ENCODE results near the gene NOS1. TPM values are rescaled to one million over a fixed set of nuclear protein-coding genes. Genes with fewer than 3 reads are reported as not detected.

Gene NOS1
- total and polyA plus RNA-seq, 2 of the 8 experiments (the other 6 are each of a cell fraction or from before 2014, with no cell fraction given): 1.5 to 2.0 TPM

DNA sequence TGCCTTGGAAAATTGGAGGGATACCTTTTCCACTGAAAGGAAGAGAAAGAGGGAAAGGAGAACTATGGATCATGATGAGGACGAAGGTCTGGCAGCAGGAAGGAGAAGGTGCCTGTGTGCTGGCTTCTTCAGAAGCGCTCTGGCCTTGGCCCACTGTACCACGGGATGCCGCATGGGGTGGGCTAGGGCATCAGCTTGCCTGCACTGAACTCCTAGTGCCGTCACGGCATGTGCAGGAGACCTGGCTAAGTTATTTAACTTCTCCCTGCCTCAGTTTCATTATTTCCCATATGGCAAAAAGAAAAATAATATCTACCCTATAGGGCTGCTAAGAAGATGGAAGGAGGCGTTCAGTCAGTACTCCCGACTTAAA lies 199.3 kb downstream of the NOS1 start:
- Histone ChIP-seq H3K79me1 (ENCODE audit: low read depth, low read length) (no peaks in the 10 kb centered on the region), H4K20me1 (replicated peaks in 1 of 2; ENCODE audit: control insufficient read depth in 1 of 2, insufficient read depth in 2 of 2, low read length in 2 of 2) (peaks cover 2 to 14% of the 10 kb centered on the region in 2 experiments), H3K23me2 (ENCODE audit: low read depth, low read length) (no peaks in the 10 kb centered on the region), H3K14ac (ENCODE audit: insufficient read length) (no peak overlapping the region), H3K56ac (replicated peaks; ENCODE audit: insufficient read length, low read depth, low read length) (no peak overlapping the region), H3K36me3 (ENCODE audit: control insufficient read depth in 2 of 4, insufficient read depth in 4 of 4, low read length in 3 of 4) (peaks cover 50 to 84% (median 68%) of the 10 kb centered on the region in 4 experiments), H3K9me3 (ENCODE audit: insufficient read depth in 2 of 2, low read depth in 1 of 2, low read length in 1 of 2) (no peaks in the 10 kb centered on the region), H2BK20ac (ENCODE audit: low read length) (no peak overlapping the region), H4K91ac (replicated peaks; ENCODE audit: insufficient read length, low read length) (no peak overlapping the region), H2BK12ac (ENCODE audit: low read depth, low read length) (no peak overlapping the region), H2AK5ac (ENCODE audit: low read depth, low read length) (no peak overlapping the region), H3K27ac (ENCODE audit: low read depth, low read length) (no peak overlapping the region), H4K5ac (ENCODE audit: insufficient read length, low read depth, low read length) (no peak overlapping the region), H2BK5ac (ENCODE audit: low read depth, low read length) (no peak overlapping the region), H2AFZ (ENCODE audit: low read length) (no peak overlapping the region), H3K23ac (ENCODE audit: insufficient read length) (no peak overlapping the region), H3K4me1 (replicated peaks in 1 of 4; ENCODE audit: control insufficient read depth in 3 of 4, insufficient read depth in 4 of 4, low read length in 3 of 4) (no peaks in the 10 kb centered on the region), H2BK15ac (ENCODE audit: low read length) (no peak overlapping the region), H3K9ac (replicated peaks in 1 of 4; ENCODE audit: extremely low read depth in 1 of 4, low read depth in 3 of 4, low read length in 3 of 4) (no peak overlapping the region), H3K18ac (ENCODE audit: extremely low read depth, low read length) (no peak overlapping the region), H3K4me2 (ENCODE audit: insufficient read depth in 1 of 2, low read depth in 2 of 2, low read length in 2 of 2) (no peak overlapping the region), H3K4me3 (ENCODE audit: extremely low read depth in 1 of 4, insufficient read depth in 2 of 4, low read depth in 3 of 4, low read length in 4 of 4) (no peak overlapping the region), H3K79me2 (ENCODE audit: control insufficient read depth in 1 of 2, insufficient read depth in 2 of 2, low read length in 2 of 2) (no peaks in the 10 kb centered on the region), H4K8ac (ENCODE audit: extremely low read depth, insufficient read depth, low read length) (no peak overlapping the region), H2BK120ac (replicated peaks; ENCODE audit: low read depth, low read length) (no peak overlapping the region), H3K27me3 (replicated peaks in 1 of 4; ENCODE audit: control insufficient read depth in 3 of 4, extremely low read depth in 1 of 4, insufficient read depth in 3 of 4, low read length in 3 of 4) (no peaks in the 10 kb centered on the region), H3K4ac (replicated peaks; ENCODE audit: insufficient read length, low read depth, low read length) (no peak overlapping the region)
- ChIA-PET POLR2A (ENCODE audit: partially characterized antibody) (interaction anchor here (1.0 to 1.2 kb wide), 2 partner anchors 11 to 14 kb away, joined by 3 to 4 read pairs; no protein-coding TSS in a partner anchor), CTCF (ENCODE audit: partially characterized antibody) (no interaction called here)
- WGBS, 2 experiments (ENCODE audit: extremely low coverage in 1 of 2, insufficient coverage in 1 of 2, insufficient read length in 1 of 2, insufficient replicate concordance in 2 of 2, low coverage in 1 of 2, low lambda C conversion rate in 2 of 2, missing lambda C conversion rate in 1 of 2): 91% methylated on average over 8 of the region's 8 CpGs; no CpG with 5 or more reads in 1 of the 2 experiments
- DNase-seq (ENCODE audit: low read depth in 1 of 2, low spot score in 2 of 2) (no peak), FAIRE-seq (no peak)
- no peak for TF ChIP-seq KDM5A (IDR thresholded peaks at IDR 0.05; ENCODE audit: low read length)
- no peak for TF ChIP-seq GTF2F1 (IDR thresholded peaks at IDR 0.05; ENCODE audit: borderline replicate concordance, low read depth, low read length)
- TF ChIP-seq SP1 (IDR thresholded peaks at IDR 0.05; ENCODE audit: low read depth, low read length): no peak
- no peak for TF ChIP-seq HDAC2 (IDR thresholded peaks at IDR 0.05; ENCODE audit: borderline replicate concordance in 1 of 2, low read depth in 2 of 2, low read length in 2 of 2)
- TF ChIP-seq YY1 (IDR thresholded peaks at IDR 0.05; ENCODE audit: low read depth, low read length): no peak
- no peak for TF ChIP-seq TAF1 (IDR thresholded peaks at IDR 0.05; ENCODE audit: low read depth, low read length)
- TF ChIP-seq RXRA (IDR thresholded peaks at IDR 0.05; ENCODE audit: insufficient read depth, low read depth, low read length): no peak

Measured in H1 (cell line).